NOMO-1 treated with dmso at 0.1 percent for 144 hours (cell line): ENCODE measurements around the gene PTPRN.
A peak's percentile ranks its signal among the peaks of the same experiment; 100 is the strongest.
"Not testable (repeated sequence)": the region's sequence is repeated elsewhere in the genome, so short reads cannot be mapped to it uniquely, and the experiment has no call there.

Experiments used
- DNase-seq: peaks from one replicate; lab custom pipeline; 2025; ENCODE audit not compliant: unreplicated experiment; lab: John Stamatoyannopoulos, UW

The PTPRN gene

DNA sequence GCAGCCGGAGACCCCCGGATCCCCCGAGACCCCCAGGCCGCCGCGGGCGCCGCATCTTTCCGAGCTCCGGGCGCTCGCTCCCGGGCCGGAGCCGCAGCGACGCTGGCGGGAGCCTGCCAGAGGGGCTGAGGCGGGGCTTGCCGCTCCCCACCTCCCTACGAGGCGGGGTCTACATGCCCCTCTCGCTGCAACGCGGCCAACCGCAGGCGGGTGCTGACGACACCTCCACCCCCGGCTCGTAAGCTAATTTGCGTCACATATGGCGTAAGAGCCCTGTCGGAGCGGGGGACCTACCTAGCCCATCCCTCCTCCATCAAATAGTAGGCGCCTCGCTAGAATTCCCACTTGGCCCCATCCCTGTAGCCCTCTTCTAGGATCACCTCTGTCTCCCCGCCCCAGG is at the start of gene PTPRN:
PTPRN (minus strand) TSS at position 124 of the 400 bp plus-strand sequence; CDS start at position 55, 69 bp downstream.
- no peak for DNase-seq

DNA sequence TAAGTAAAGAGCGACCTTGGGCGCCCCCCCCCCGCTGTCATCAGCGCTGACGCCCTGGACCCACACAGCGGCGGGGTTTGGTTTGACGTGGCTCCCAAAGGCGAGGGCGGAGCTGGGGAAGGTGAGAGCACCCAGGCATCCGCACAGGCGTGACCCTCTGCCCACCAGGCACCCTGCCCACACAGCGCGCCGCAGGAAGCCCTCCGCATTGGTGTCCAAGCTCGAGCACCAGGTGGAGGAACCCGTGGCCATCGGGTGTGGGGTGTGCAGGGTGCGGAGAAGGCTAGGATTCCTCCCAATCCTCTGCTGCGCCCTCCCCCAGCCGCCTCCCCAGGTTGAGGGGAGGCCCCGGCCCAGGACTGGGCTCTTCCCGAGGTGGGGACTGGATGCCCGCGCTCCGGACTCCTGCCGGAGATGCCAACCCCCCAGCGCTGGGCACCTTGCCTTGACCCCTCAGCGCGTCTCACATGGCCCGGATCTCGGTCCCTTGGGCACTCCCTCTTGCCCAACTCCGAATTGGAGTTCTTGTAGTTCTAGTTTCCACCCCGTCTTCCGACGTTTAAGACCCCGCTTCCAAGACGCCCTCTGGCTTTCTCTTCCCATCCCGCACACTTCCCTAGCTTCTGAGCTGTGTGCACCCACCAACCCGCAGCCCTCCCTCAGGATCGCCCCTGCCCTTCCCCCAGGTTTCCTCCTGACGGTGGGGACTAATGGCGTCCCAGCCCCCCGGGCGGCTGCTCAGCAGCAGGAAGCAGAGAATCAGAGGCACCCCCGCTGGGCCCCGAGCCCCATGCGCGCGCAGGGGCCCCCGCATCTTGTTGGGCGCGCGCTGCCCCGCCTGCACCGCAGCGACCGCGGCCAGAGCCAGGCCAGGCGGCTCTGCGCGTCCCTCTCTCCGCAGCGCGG is 49.2 kb upstream of the PTPRN start:
- DNase-seq, result peak; percentile 11

DNA sequence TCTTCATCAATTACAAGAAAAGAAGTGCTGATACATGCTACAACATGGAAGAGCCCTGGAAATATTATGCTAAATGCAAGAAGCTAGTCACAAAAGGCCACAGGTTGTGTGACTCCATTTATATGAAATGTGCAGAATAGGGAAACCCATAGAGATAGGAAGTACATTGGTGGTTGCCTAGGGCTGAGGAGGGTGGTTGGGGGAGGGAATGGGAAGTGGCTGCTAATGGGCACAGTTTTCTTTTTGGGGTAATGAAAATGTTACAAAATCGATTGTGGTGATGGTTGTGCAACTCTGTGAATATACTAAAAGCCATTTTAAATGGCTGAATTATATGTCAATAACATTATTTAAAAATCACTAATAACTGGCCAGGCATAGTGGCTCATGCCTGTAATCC is 47.6 kb upstream of the PTPRN start:
- peak; percentile 94 for DNase-seq

DNA sequence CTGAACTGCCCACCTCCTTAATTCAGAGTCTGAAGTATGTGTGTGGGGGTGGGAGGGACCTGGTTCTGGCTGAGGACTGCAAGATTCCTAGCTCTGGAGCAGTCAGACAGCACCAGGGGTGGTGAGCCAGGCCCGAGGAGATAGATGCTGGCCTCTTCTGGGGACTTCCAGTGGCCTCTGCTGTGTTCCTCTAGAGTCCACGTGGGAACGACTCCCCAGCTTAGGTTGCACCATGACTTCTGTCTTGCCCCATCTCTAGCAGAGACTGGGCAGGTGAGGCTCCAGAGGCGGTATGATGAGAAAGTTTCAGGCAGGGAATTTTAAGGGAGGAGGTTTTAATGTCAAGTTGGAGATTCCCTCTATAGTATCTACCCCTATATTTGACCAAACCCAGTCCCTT is 45.4 kb upstream of the PTPRN start:
- no peak for DNase-seq

DNA sequence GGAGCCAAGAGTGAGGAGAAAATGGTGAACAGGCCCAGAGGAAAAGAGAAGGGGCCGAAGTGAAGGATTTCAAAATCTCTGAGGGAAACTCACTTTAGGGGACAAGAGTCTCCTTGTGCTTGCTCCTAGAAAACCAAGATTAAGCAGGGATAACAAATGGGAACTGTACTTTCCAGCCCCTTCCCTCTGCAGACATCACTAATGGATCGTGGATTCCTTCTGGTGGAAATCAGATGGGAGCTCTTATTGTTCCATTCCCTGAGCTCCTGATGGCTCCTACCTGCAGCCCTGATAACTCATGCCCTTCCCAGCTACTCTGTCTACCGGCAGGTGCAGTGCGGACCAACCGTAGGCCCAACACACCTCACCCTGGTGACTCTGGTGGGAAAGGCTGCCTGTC is 43.9 kb upstream of the PTPRN start:
- DNase-seq, result no peak

DNA sequence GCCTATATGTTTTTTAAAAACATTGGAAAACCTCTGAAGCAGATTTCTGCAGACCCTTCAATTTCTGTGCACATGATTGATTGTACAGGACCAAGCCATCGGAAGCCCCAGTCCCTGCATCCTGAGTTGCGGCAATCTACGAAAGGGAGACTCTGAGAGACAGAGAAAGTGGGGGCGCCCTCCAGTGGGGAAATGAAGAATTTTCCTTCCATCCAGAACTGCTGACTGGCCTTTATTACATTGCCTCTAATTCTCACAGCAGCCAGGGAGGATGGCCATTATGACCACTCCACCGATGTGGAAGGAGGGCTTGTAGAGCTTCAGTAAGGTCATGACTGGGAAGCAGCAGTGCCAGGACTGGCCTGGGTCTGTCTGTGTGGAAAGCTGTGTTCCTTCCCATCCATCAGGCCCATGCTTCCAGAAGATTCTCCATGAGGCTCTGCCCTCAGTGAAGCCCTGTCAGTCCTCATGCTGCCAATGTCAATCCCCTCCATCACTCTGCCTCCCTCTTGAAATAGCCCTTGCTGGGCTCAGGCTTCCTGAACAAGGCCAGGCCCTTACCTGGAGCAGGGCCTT is 43.3 kb upstream of the PTPRN start:
- DNase-seq, result peak; percentile 26

DNA sequence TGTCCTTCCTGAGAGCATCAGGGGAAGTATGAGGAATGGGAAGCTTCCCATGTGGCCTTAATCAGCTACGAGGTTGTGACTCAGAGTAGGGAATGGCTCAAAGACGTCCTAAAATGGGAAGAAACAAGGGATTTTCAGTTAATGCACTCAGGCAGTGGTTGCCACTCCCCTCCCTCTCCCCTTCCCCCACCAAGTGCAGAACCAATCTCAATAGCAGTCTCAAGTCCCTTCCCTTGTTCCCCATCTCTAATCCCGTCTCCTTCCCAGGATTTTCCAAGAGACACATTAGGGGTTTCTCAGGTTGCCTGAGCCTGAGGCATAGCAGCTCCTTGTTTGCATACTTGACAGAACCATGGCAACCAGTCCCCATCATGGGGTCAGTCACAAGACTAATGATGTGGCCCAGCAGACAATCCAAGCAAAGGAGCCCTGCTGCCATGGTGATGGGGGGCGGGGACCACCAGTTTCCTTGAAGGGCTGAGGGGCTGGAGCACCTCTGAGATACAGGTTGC is 41.6 kb upstream of the PTPRN start:
- DNase-seq, result no peak

DNA sequence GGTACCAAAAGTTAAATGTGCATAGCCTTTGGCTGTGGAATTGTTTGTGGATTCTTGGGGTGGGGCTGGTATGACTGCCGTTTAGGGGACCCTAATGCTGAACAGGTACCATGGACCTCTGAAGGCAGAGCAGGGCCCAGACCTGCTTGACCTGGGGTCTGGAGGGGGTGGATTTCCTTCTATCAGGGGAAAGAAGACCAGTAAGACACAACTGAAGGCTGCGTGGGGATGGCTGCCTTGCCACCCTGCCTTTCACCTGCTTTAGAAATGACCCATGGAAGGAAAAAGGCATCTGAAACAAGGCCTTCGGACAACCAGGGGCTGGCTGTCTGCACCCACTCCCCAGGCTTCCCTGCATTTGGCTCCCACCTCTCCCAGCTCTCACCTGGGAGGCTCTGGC is 41.0 kb upstream of the PTPRN start:
- no peak for DNase-seq

DNA sequence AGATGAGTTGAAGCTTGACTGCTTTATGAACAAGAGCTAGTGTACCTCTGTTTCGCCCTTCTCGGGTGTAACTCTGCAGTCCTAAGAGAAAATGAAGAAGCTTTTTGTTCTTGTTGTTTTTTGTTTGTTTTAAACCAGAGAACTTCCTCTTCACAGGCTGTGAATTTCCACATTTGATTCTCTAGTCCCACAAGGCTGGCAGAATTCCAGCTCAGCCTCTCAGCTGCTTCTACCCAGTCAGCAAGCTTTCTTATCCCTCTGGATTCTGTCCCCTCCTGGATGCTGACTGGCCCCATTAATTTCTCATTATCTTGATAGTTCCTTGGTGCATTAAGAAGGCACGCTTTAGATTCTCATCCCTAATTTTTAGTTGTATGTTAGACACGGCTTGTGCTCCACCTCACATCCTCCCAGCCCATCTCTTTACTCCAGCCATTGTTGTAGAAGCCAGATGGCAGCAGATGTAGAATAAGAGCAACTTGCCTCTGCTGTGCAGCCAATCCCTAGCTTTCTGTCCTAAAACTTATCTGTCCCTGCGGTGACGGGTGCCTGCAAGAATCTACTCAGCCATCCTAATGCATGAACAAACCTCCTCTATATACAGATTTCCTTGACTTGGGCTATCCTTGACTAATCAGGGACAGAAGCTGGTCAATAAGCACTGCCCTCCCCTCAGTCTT is 35.7 kb upstream of the PTPRN start:
- no peak for DNase-seq

DNA sequence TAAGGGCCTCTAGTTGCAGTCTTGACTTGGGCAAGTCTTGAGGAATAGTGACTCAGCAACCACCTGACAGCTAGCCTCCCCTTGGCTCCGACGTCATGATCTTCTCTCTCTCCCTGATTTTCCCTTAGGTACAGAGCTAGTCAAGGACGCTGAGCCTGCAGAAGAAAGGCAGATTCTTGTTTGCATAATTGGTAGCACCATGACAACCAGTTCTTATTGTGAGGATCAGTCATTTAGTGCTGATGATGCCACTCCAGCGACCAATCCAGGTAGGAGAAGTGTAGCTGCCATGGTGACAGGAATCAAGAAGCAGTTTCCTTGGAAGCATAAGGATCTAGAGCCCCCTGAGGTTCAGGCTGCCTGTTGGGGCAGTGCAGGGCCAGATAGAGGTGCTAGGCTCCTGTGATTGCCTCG is 26.2 kb upstream of the PTPRN start:
- no peak for DNase-seq

DNA sequence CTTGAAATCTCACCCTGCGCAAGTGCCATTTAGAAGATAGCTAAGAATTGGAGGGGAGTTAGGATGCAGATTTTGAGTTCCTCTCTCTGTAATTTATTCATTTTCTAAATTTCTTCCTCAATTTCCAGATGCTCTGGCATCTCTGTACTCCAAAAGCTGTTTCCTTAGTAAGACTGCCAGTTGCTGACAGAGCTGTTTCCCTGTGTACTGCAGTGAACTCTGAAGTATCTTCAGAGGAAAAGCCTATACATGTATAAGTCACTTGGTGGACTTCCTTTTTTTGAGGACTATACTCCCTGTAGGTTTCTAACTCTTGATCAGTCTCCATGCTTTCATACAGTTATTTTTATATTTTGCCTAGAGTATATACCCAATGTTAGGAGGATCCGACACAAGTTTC is 24.9 kb upstream of the PTPRN start:
- no peak for DNase-seq

DNA sequence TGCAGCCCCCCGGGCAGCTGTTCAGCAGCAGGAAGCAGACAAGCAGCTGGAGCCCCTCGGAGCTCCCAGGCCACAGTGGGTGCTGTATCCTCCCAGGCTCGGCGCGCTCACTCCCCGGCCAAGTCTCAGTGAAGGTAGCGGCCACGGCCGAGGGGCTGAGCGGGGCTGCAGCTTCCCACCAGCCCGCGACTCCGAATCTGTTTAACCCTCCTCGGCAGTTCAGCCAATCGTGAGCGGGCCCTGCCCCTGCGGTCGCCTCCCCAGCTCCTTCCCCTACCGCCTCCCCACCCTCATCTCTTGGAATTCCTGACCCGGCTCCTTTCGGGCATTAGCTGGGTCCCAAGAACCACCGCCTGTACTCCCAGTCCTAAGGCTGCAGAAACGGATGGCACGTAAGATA is 23.3 kb upstream of the PTPRN start, which contains the start of gene RESP18:
RESP18 (minus strand) TSS at position 203 of the 400 bp plus-strand sequence.
- no peak for DNase-seq

DNA sequence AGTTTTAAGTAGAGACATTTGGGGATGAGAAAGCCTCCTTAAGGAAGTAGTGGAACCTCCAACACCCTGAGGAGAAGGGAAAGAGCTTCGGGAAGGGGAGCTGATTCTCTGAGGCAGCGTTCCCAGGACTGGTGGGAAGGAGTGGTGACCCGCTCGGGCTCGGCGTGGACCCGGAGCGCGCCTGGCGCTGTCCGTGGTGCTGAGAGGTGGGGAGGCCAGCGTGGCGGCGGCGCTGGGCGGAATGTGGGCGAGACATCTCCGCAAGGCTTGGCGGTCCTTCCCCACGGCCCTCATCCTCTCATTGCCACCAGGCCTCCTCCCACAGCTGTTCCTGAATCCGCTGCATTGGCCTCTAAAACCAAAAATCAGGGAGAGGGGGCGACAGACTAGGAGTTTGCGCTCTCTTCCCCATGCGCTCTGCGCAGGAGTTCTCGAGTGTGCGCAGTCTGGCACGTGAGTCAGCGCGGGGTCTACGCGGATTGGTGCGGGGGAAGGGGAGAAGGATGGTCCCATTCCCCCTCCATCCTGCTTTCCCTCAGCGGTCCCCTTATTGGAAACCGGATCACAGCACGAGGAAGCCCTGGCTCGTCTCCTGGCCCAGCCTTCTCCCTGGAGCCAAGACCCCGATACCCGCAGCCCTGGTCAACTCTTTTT is 22.5 kb upstream of the PTPRN start:
- DNase-seq, result no peak

DNA sequence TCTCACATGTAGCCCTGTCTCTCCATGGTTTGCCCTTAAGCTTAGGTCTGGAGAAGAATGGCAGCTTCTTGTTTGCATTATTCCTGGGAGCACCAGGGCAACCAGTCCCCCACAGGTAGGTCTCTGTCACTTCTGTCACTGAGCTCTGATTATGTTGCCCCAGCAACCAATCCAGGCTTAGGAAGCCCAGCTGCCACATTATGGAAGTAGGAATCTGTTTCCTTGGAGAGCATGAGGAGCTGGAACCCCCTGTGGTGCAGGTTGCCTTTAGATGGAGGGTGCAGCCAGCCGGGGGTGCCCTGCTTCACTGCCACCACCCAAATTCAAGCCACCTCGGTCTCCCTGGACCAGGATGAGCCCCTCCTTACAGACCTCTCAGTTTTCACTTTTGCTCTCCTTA is 18.5 kb upstream of the PTPRN start:
- no peak for DNase-seq

DNA sequence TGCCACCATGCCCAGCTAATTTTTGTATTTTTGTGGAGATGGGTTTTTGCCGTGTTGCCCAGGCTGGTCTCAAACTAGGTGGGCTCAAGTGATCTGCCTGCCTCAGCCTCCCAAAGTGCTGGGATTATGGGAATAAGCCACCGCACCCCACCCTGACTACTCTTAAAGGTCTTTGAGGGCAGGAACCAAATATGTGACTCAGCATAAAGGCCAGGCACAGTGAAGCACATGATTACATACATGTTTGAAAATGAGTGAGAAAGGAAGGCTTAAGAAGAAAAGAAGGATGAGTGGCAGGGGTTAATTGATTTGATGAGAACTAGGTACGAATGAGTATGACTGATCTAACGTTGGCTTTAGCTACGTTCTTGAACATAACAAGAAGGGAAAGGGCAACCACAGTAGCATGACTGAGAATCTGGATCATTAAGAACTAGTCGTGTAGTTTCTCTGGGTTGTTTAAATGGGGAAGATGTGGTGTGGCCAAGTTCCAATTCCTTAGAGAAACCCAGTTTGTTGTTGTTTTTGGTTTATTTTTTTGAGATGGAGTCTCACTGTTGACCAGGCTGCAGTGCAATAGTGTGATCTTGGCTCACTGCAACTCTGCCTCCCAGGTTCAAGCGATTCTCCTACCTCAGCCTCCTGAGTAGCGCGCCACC is 16.6 kb upstream of the PTPRN start:
- no peak for DNase-seq

DNA sequence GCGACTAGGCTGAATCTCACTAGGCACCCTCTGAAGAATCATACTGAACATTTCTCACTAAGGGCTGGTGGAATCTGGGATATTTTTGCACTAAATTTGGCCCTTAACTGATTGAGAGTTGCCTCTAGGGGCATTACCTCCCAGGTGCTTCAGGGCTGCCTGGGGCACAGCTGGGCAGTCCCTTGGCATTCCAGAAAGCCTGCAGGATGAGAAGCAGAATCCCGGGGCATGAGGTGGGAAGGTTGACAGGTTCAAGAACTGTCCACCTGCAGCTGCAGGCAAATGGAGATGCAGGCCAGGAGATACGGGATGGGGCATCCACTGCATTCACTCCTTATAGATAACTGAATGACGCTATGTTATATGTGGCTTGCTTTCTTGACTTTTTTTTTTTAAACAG is 15.9 kb upstream of the PTPRN start:
- no peak for DNase-seq

DNA sequence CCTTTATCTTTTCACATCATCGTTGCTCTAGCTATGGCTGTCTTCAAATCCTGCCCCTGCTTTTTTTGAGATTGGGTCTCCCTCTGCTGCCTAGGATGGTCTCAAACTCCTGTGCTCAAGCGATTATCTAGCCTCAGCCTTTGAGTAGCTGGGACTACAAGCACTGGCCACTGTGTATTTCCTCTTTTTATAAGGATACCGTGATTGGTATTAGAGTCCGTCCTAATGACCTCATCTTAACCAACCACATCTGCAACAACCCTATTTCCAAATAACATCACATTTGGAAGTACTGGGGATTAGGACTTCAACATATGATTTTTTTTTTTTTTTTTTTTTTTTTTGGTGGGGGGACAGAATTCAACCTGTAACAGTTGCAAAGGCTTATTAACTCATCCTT is 14.2 kb upstream of the PTPRN start:
- no peak for DNase-seq

DNA sequence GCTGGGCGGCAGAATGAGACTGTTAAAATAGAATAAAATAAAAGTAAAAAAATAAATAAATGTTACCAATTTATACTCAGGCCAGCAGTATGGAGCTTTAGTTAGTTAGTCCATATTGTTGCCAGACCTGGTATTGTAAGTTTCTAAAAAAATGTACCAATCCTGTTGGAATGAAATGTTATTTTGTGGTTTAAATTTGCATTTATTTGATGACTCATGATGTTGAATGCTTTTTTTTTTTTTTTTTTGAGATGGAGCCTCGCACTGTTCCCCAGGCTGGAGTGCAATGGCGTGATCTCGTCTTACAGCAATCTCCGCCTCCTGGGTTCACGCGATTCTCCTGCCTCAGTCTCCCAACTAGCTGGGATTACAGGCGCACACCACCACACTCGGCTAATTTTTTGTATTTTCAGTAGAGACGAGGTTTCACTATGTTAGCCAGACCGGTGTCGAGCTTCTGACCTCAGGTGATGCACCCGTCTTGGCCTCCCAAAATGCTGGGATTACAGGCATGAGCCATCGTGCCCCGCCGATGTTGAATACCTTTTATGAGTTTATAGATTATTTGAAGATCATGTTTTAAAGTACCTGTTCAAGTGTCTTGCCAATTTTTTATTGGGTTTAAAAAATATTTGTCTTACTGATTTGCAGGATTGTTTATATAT is 5.7 kb upstream of the PTPRN start:
- DNase-seq, result no peak

DNA sequence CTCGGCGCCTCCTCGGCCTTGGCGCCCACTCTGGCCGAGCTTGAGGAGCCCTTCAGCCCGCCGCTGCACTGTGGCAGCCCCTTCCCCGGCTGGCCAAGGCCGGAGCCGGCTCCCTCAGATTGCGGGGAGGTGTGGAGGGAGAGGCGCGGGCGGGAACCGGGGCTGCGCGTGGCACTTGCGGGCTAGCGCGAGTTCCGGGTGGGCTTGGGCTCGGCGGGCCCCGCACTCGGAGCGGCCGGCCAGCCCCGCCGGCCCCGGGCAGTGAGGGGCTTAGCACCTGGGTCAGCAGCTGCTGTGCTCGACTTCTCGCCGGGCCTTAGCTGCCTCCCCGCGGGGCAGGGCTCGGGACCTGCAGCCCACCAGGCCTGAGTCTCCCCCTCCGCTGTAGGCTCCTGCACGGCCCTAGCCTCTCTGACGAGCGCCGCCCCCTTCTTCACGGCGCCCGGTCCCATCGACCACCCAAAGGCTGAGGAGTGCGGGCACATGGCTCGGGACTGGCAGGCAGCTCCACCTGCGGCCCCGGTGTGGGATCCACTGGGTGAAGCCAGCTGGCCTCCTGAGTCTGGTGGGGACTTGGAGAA is 3.6 kb upstream of the PTPRN start:
- DNase-seq, result not testable (repeated sequence)
